IMR-90 (cell line): Measurements from ENCODE around the gene SLC39A8. TPM values are rescaled to one million over a fixed set of nuclear protein-coding genes. Genes with fewer than 3 reads are reported as not detected.

Experiments used
- ATAC-seq: fragments of 200-7000 bp; cut with Tn5 transposase; 2 replicates; pipeline ENCODE4 v1.9.1; 2020; ENCODE audit warnings: low read depth, mild to moderate bottlenecking, moderate library complexity
- BruUV-seq: library from RNA; stranded (reverse); fragments of 400-500 nt; replicated peaks from 2 replicates; lab custom pipeline; 2021; lab: Mats Ljungman, UMichigan
- CTCF ChIA-PET: fragments of 300-600 bp; formaldehyde crosslinking; extraction: SDS; loops from one replicate; lab custom pipeline; 2021; ENCODE audit warnings: antibody characterized with exemption; lab: Yijun Ruan, JAX
- POLR2A ChIA-PET: fragments of 300-600 bp; sonication (Branson Sonifier 250); formaldehyde crosslinking; loops from one replicate; lab custom pipeline; 2022; ENCODE audit warnings: antibody characterized with exemption; ENCODE audit not compliant: unreplicated experiment; lab: Charles Lee
- DNase-seq: peaks from one replicate; pipeline ENCODE4 v3.0.0; 2013
- H2AFZ ChIP-seq: replicated peaks from 2 replicates; pipeline ENCODE3; 2013; ENCODE audit warnings: low read length, mild to moderate bottlenecking; ENCODE audit not compliant: poor library complexity
- H2AK5ac ChIP-seq: 2 replicates; pipeline ENCODE4 v1.6.1; 2013; ENCODE audit warnings: low read depth, low read length, inconsistent platforms
- H2AK9ac ChIP-seq: replicated peaks from 2 replicates; pipeline ENCODE3; 2013; ENCODE audit warnings: mild to moderate bottlenecking, low read depth, low read length, moderate library complexity; ENCODE audit not compliant: poor library complexity
- H2BK120ac ChIP-seq: 2 replicates; pipeline ENCODE4 v1.6.1; 2013; ENCODE audit warnings: low read depth, low read length, inconsistent platforms
- H2BK15ac ChIP-seq: 3 replicates; pipeline ENCODE4 v1.6.1; 2013; ENCODE audit warnings: low read depth, low read length, inconsistent platforms
- H2BK20ac ChIP-seq: 2 replicates; pipeline ENCODE4 v1.6.1; 2013; ENCODE audit warnings: low read depth, mild to moderate bottlenecking, inconsistent platforms, low read length, moderate library complexity
- H2BK5ac ChIP-seq: 2 replicates; pipeline ENCODE4 v1.6.1; 2013; ENCODE audit warnings: mild to moderate bottlenecking, low read depth, low read length, inconsistent platforms; ENCODE audit not compliant: poor library complexity, severe bottlenecking
- H3K14ac ChIP-seq: replicated peaks from 2 replicates; pipeline ENCODE4 v1.6.1; 2013; ENCODE audit warnings: low read depth, low read length, inconsistent platforms
- H3K18ac ChIP-seq: 2 replicates; pipeline ENCODE4 v1.6.1; 2013; ENCODE audit warnings: low read depth, low read length, control low read depth
- H3K23ac ChIP-seq: 2 replicates; pipeline ENCODE4 v1.6.1; 2013; ENCODE audit warnings: low read depth, low read length, inconsistent platforms
- H3K27ac ChIP-seq: 2 replicates; pipeline ENCODE4 v1.5.1; 2013; ENCODE audit warnings: mild to moderate bottlenecking, control low read depth, low read length; ENCODE audit not compliant: insufficient read depth
- H3K27me3 ChIP-seq: 2 replicates; pipeline ENCODE4 v1.6.1; 2013; ENCODE audit warnings: low read length; ENCODE audit not compliant: control insufficient read depth, insufficient read depth
- H3K36me3 ChIP-seq: 2 replicates; pipeline ENCODE4 v1.6.1; 2013; ENCODE audit warnings: low read length, mixed read lengths; ENCODE audit not compliant: control insufficient read depth, insufficient read depth
- H3K4ac ChIP-seq: 2 replicates; pipeline ENCODE4 v1.6.1; 2013; ENCODE audit warnings: low read depth, low read length, inconsistent platforms
- H3K4me1 ChIP-seq: 2 replicates; pipeline ENCODE4 v1.6.1; 2013; ENCODE audit warnings: low read length, mixed read lengths; ENCODE audit not compliant: control insufficient read depth, insufficient read depth
- H3K4me2 ChIP-seq: 2 replicates; pipeline ENCODE4 v1.6.1; 2013; ENCODE audit warnings: low read depth, mild to moderate bottlenecking, control low read depth, low read length, moderate library complexity
- H3K4me3 ChIP-seq: 2 replicates; pipeline ENCODE4 v1.5.1; 2013; ENCODE audit warnings: low read depth, mild to moderate bottlenecking, control low read depth, low read length, moderate library complexity; ENCODE audit not compliant: insufficient read depth
- H3K56ac ChIP-seq: 2 replicates; pipeline ENCODE4 v1.6.1; 2013; ENCODE audit warnings: low read length, inconsistent platforms; ENCODE audit not compliant: insufficient read depth; ENCODE audit errors: extremely low read depth
- H3K79me1 ChIP-seq, 2 experiments: 2 replicates each; pipeline ENCODE4 v1.6.1; 2013; ENCODE audit warnings: low read length in 2 of 2, inconsistent platforms in 1 of 2, low read depth in 1 of 2
- H3K9ac ChIP-seq: 2 replicates; pipeline ENCODE4 v1.6.1; 2013; ENCODE audit warnings: low read depth, low read length, control low read depth
- H3K9me1 ChIP-seq: 2 replicates; pipeline ENCODE4 v1.6.1; 2013; ENCODE audit warnings: low read length, inconsistent platforms; ENCODE audit not compliant: insufficient read depth
- H3K9me3 ChIP-seq: 2 replicates; pipeline ENCODE4 v1.6.1; 2013; ENCODE audit warnings: low read length; ENCODE audit not compliant: control insufficient read depth, insufficient read depth
- H4K20me1 ChIP-seq: 2 replicates; pipeline ENCODE4 v1.6.1; 2013; ENCODE audit warnings: low read length, inconsistent platforms; ENCODE audit not compliant: insufficient read depth
- H4K5ac ChIP-seq: 2 replicates; pipeline ENCODE4 v1.6.1; 2013; ENCODE audit warnings: mild to moderate bottlenecking, low read depth, low read length, control low read depth
- H4K8ac ChIP-seq, 2 experiments: 2 replicates each; pipeline ENCODE4 v1.6.1; 2013; ENCODE audit warnings: low read depth in 2 of 2, low read length in 2 of 2, control low read depth in 1 of 2, inconsistent platforms in 1 of 2
- H4K91ac ChIP-seq: 2 replicates; pipeline ENCODE4 v1.6.1; 2013; ENCODE audit warnings: low read depth, low read length, inconsistent platforms; ENCODE audit not compliant: insufficient read depth
- FOS ChIP-seq: fragments of 150-350 bp; IDR thresholded peaks from 2 replicates; pipeline ENCODE4 v1.6.1; 2016; ENCODE audit warnings: low read depth, low read length
- NFE2L2 ChIP-seq: fragments of 150-350 bp; IDR thresholded peaks from 2 replicates; pipeline ENCODE4 v1.6.1; 2016; ENCODE audit warnings: low read depth, mild to moderate bottlenecking, low read length
- RCOR1 ChIP-seq: IDR thresholded peaks from 2 replicates; pipeline ENCODE4 v1.6.1; 2012; ENCODE audit warnings: mild to moderate bottlenecking, low read length, improper control_type of control experiment; ENCODE audit not compliant: insufficient replicate concordance
- USF2 ChIP-seq: fragments of 150-350 bp; IDR thresholded peaks from 2 replicates; pipeline ENCODE4 v1.6.1; 2017; ENCODE audit warnings: mild to moderate bottlenecking, antibody characterized with exemption, low read length, low read depth
- WGBS, 2 experiments: methylation state at CpG; one replicate each; pipeline versions ENCODE4 v1.1.5 to v1.1.7; 2013; ENCODE audit warnings: missing lambda C conversion rate in 2 of 2; ENCODE audit not compliant: insufficient read length in 1 of 2; ENCODE audit errors: extremely low coverage in 2 of 2; 5-methylcytosine and 5-hydroxymethylcytosine counted together
- dilution Hi-C: fragments of 300-500 bp; cut with HindIII; formaldehyde crosslinking; loops from one replicate; pipeline ENCODE4 v1.14.3; 2018; ENCODE audit warnings: low sequenced_read_pairs; ENCODE audit not compliant: unreplicated experiment
- in situ Hi-C: fragments of 300-500 bp; cut with MboI; formaldehyde crosslinking; loops from 3 replicates; pipeline ENCODE4 v1.14.3; 2019; ENCODE audit warnings: low sequenced_read_pairs, inconsistent platforms, mixed read lengths
- intact Hi-C: fragments of 100-400 bp; cut with micrococcal nuclease; formaldehyde crosslinking; loops from 2 replicates; pipeline ENCODE4 v1.10.0; 2022
- polyA plus RNA-seq, 3 experiments: library from polyadenylated mRNA; depleted of rRNA; stranded (reverse); fragments of >200 nt; gene quantifications; 2 replicates each; pipeline ENCODE4 v1.2.3, GENCODE V29; 2012; ENCODE audit warnings: low replicate concordance in 1 of 3
- total RNA-seq: library from RNA; depleted of rRNA; stranded (reverse); fragments of >200 nt; gene quantifications from 2 replicates; pipeline ENCODE4 v1.2.3, GENCODE V29; 2012

SLC39A8 gene
- total and polyA plus RNA-seq, 2 of the 4 experiments (the other 2 are of a cell fraction): 0.05 to 0.18 TPM

GRCh38 chr4:102339018-102339417 lies 6.3 kb downstream of the SLC39A8 start:
- Histone ChIP-seq H4K91ac (no peak overlapping the region), H4K5ac (no peak overlapping the region), H3K14ac (no peak overlapping the region), H3K9ac (no peak overlapping the region), H3K79me1 (no peaks in the 10 kb centered on the region), H3K36me3 (no peaks in the 10 kb centered on the region), H3K4me1 (no peaks in the 10 kb centered on the region), H3K27me3 (peaks cover 5% of the 10 kb centered on the region), H2BK120ac (no peak overlapping the region), H2AK9ac (no peak overlapping the region), H4K8ac (no peak overlapping the region), H2AK5ac (no peak overlapping the region), H3K27ac (no peak overlapping the region), H3K18ac (no peak overlapping the region), H3K4me3 (no peak overlapping the region), H3K23ac (no peak overlapping the region), H2BK5ac (no peak overlapping the region), H3K4ac (no peak overlapping the region), H3K56ac (no peak overlapping the region), H3K9me1 (no peaks in the 10 kb centered on the region), H2BK20ac (no peak overlapping the region), H3K4me2 (no peak overlapping the region), H3K9me3 (no peaks in the 10 kb centered on the region), H2AFZ (no peak overlapping the region), H2BK15ac (no peak overlapping the region), H4K20me1 (no peaks in the 10 kb centered on the region)
- dilution Hi-C loops: no loop called here
- intact Hi-C loops: no loop called here
- DNase-seq: no peak
- CTCF ChIA-PET: no interaction called here
- TF ChIP-seq RCOR1: no peak
- no peak for TF ChIP-seq NFE2L2
- TF ChIP-seq USF2: no peak
- TF ChIP-seq FOS: no peak
- POLR2A ChIA-PET: no interaction called here
- in situ Hi-C loops: no loop called here
- ATAC-seq: no peak
- no TSS peak for BruUV-seq
- no CpG with 5 or more reads among the region's 1 CpG for WGBS, 2 experiments
